ENCODE results near the gene CHI3L1. TPM values are rescaled to one million over a fixed set of nuclear protein-coding genes. Genes with fewer than 3 reads are reported as not detected.

CHI3L1 gene
- total RNA-seq, 1 experiment from 2014 or later = not detected

- no peaks in the 10 kb centered on the region for H4K20me1 ChIP-seq (ENCODE audit: insufficient read depth)
- CTCF ChIA-PET = interaction anchor here (1.0 to 2.9 kb wide), 3 partner anchors 13 to 22 kb away, joined by 3 to 20 read pairs (median 12); partner anchors contain the start of gene ADORA1
- POLR2A ChIA-PET = no interaction called here
These were observed 37.2 kb downstream of the CHI3L1 start for GRCh38 chr1:203149188-203149840.

More at GRCh38 chr1:203149188-203149840, 37.2 kb downstream of the CHI3L1 start:
- H3K4me3 ChIP-seq (replicated peaks in 1 of 2; ENCODE audit: low read depth in 1 of 2, low read length in 2 of 2) = no peak overlapping the region
- no peak for TF ChIP-seq YY1 (IDR thresholded peaks at IDR 0.05; ENCODE audit: extremely low read depth, insufficient replicate concordance, low read depth, low read length)
- no peak for TF ChIP-seq EZH2phosphoT487 (IDR thresholded peaks at IDR 0.05; ENCODE audit: borderline replicate concordance)
- no peak for TF ChIP-seq ZBTB33 (IDR thresholded peaks at IDR 0.05; ENCODE audit: extremely low read depth, insufficient replicate concordance, low read length)
- TF ChIP-seq CBX3 (IDR thresholded peaks at IDR 0.05; ENCODE audit: low read depth) = no peak
- no peak for TF ChIP-seq MAX (IDR thresholded peaks at IDR 0.05)
- no peak for TF ChIP-seq ATF3 (IDR thresholded peaks at IDR 0.05)
- TF ChIP-seq JUND (IDR thresholded peaks at IDR 0.05) = no peak
- TF ChIP-seq POLR2A (IDR thresholded peaks at IDR 0.05; ENCODE audit: borderline replicate concordance, extremely low read depth, insufficient read depth, insufficient read length) = no peak
- no peak for TF ChIP-seq REST (IDR thresholded peaks at IDR 0.05; ENCODE audit: low read depth)
- TF ChIP-seq SRF (IDR thresholded peaks at IDR 0.05; ENCODE audit: low read depth) = no peak
- no peak for TF ChIP-seq RAD21 (IDR thresholded peaks at IDR 0.05; ENCODE audit: low read depth)
- no peak for TF ChIP-seq TCF7L2 (IDR thresholded peaks at IDR 0.05; ENCODE audit: borderline replicate concordance, extremely low read depth, insufficient read depth, insufficient read length)
- no peak for TF ChIP-seq EGR1 (IDR thresholded peaks at IDR 0.05; ENCODE audit: low read depth)
- no peak for TF ChIP-seq CEBPB (IDR thresholded peaks at IDR 0.05; ENCODE audit: low read depth)
- no peak for TF ChIP-seq ZFX (IDR thresholded peaks at IDR 0.05)
- TF ChIP-seq EZH2 (IDR thresholded peaks at IDR 0.05) = no peak
- no peak for TF ChIP-seq SIN3A (IDR thresholded peaks at IDR 0.05; ENCODE audit: low read depth)
- no peak for TF ChIP-seq FOSL1 (IDR thresholded peaks at IDR 0.05; ENCODE audit: low read depth)
- no peak for TF ChIP-seq ELF1 (IDR thresholded peaks at IDR 0.05; ENCODE audit: borderline replicate concordance, low read depth)
- no peak for TF ChIP-seq SP1 (IDR thresholded peaks at IDR 0.05; ENCODE audit: low read depth)
- H3K9ac ChIP-seq (ENCODE audit: low read length) = no peak overlapping the region
- intact Hi-C loops (cut with micrococcal nuclease) = no loop called here
- no peaks in the 10 kb centered on the region for H3K36me3 ChIP-seq (ENCODE audit: control insufficient read depth in 1 of 2, insufficient read depth in 2 of 2, low read length in 2 of 2)
- H3K9me3 ChIP-seq (ENCODE audit: control insufficient read depth in 1 of 2, insufficient read depth in 1 of 2, low read depth in 1 of 2, low read length in 2 of 2) = no peaks in the 10 kb centered on the region
- no peak overlapping the region for H3K4me2 ChIP-seq (ENCODE audit: low read length)
- no peak overlapping the region for H2AFZ ChIP-seq (ENCODE audit: low read depth, low read length, poor library complexity, severe bottlenecking)
- H3K27me3 ChIP-seq (ENCODE audit: insufficient read depth, low read length) = no peaks in the 10 kb centered on the region
- RAD21 ChIA-PET (ENCODE audit: low non-redundant PET in 1 of 2, low total read pairs in 2 of 2, uncharacterized antibody in 2 of 2, unreplicated experiment in 2 of 2) = no interaction called here
- DNase-seq (ENCODE audit: low read depth, low spot score) (no peak), ATAC-seq (no peak)
- no TSS peak for BruUV-seq (replicated peaks)
- H3K4me1 ChIP-seq (ENCODE audit: control insufficient read depth in 1 of 2, insufficient read depth in 2 of 2, low read length in 2 of 2) = peaks cover 3 to 33% of the 10 kb centered on the region in 2 experiments; a peak in 3 of 4 replicates
- H3K27ac ChIP-seq (ENCODE audit: low read depth, low read length) = no peak overlapping the region
- no peaks in the 10 kb centered on the region for H3K79me2 ChIP-seq (ENCODE audit: insufficient read depth, low read length)
- no peaks in the 10 kb centered on the region for H3K9me2 ChIP-seq (ENCODE audit: insufficient read depth)
